OCI-LY3 (cell line): ENCODE data around the gene CAPZB.

ENCODE experiments used
- H2AFZ ChIP-seq: fragments of 200-600, 300-600 bp; shearing (Covaris generic); 2 replicates; pipeline ENCODE4 v1.6.0; 2014; ENCODE audit warnings: antibody characterized with exemption, low read depth, low read length
- H3K27ac ChIP-seq: fragments of 200-600, 300-600 bp; sonication (generic); 2 replicates; pipeline ENCODE4 v1.5.1; 2014; ENCODE audit warnings: mild to moderate bottlenecking, low read length, moderate library complexity, mixed read lengths
- H3K27me3 ChIP-seq: fragments of 200-600, 300-600 bp; sonication (generic); 2 replicates; pipeline ENCODE4 v1.6.1; 2014; ENCODE audit warnings: low read depth, low read length, mixed read lengths
- H3K36me3 ChIP-seq: fragments of 200-600, 300-600 bp; sonication (generic); replicated peaks from 2 replicates; pipeline ENCODE3; 2014; ENCODE audit warnings: low read depth, low read length, mixed read lengths
- H3K4me1 ChIP-seq: fragments of 300-600, 200-600 bp; sonication (generic); 2 replicates; pipeline ENCODE4 v1.6.1; 2014; ENCODE audit warnings: low read length, mixed read lengths
- H3K4me2 ChIP-seq: fragments of 200-600, 300-600 bp; sonication (generic); 2 replicates; pipeline ENCODE4 v1.6.1; 2014; ENCODE audit warnings: low read length, mixed read lengths
- H3K4me3 ChIP-seq: fragments of 300-600, 200-600 bp; sonication (generic); 2 replicates; pipeline ENCODE4 v1.5.1; 2014; ENCODE audit warnings: antibody characterized with exemption, mild to moderate bottlenecking, low read length, moderate library complexity
- H3K79me2 ChIP-seq: fragments of 300-600, 200-600 bp; shearing (Covaris generic); 2 replicates; pipeline ENCODE4 v1.6.1; 2014; ENCODE audit warnings: mild to moderate bottlenecking, low read length, mixed read lengths
- H3K9ac ChIP-seq: fragments of 300-600, 200-600 bp; shearing (Covaris generic); 2 replicates; pipeline ENCODE4 v1.6.0; 2014; ENCODE audit warnings: mild to moderate bottlenecking, low read length, moderate library complexity
- H3K9me3 ChIP-seq: fragments of 200-600, 300-600 bp; shearing (Covaris generic); 2 replicates; pipeline ENCODE4 v1.6.1; 2014; ENCODE audit warnings: low read length, mixed read lengths; ENCODE audit not compliant: insufficient read depth
- H4K20me1 ChIP-seq: fragments of 200-600, 300-600 bp; sonication (generic); 2 replicates; pipeline ENCODE4 v1.6.1; 2016; ENCODE audit warnings: low read length, mixed read lengths; ENCODE audit not compliant: insufficient read depth
- CTCF ChIP-seq: fragments of 200-600, 300-600 bp; sonication (generic); IDR thresholded peaks from 2 replicates; pipeline ENCODE4 v1.5.1; 2014; ENCODE audit warnings: antibody characterized with exemption, low read length, low read depth
- EZH2phosphoT487 ChIP-seq: fragments of 200-600 bp; shearing (Covaris generic); IDR thresholded peaks from 2 replicates; pipeline ENCODE4 v1.6.1; 2018; ENCODE audit warnings: antibody characterized with exemption, mixed run types, low read depth

CAPZB gene

GRCh38 chr1:19390166-19390850 is 95.0 kb downstream of the CAPZB start:
- Histone ChIP-seq H3K27me3 (no peaks in the 10 kb centered on the region), H3K36me3 (no peaks in the 10 kb centered on the region), H3K9ac (no peak overlapping the region), H3K4me3 (no peak overlapping the region), H4K20me1 (peaks cover 6% of the 10 kb centered on the region; the same call in 1 of the 2 replicates), H3K4me2 (peak overlapping the region; percentile 64; the same call in 1 of the 2 replicates), H3K4me1 (peaks cover 24% of the 10 kb centered on the region), H2AFZ (no peak overlapping the region), H3K9me3 (no peaks in the 10 kb centered on the region), H3K27ac (no peak overlapping the region), H3K79me2 (peaks cover 12% of the 10 kb centered on the region)
- TF ChIP-seq EZH2phosphoT487 = no peak

GRCh38 chr1:19388980-19389379 is 96.4 kb downstream of the CAPZB start:
- peaks cover 12% of the 10 kb centered on the region for H3K79me2 ChIP-seq
- no peak overlapping the region for H2AFZ ChIP-seq
- no peaks in the 10 kb centered on the region for H3K27me3 ChIP-seq
- H3K4me2 ChIP-seq = no peak overlapping the region
- peaks cover 2% of the 10 kb centered on the region for H3K36me3 ChIP-seq
- no peak overlapping the region for H3K27ac ChIP-seq
- TF ChIP-seq EZH2phosphoT487 = no peak
- no peak for TF ChIP-seq CTCF
- no peaks in the 10 kb centered on the region for H3K9me3 ChIP-seq
- H3K4me1 ChIP-seq = peaks cover 24% of the 10 kb centered on the region
- H3K9ac ChIP-seq = no peak overlapping the region
- no peak overlapping the region for H3K4me3 ChIP-seq
- peaks cover 6% of the 10 kb centered on the region; the same call in 1 of the 2 replicates for H4K20me1 ChIP-seq

GRCh38 chr1:19387045-19387467 is 98.3 kb downstream of the CAPZB start:
- Histone ChIP-seq H3K4me1 (peaks cover 12% of the 10 kb centered on the region), H4K20me1 (peaks cover 6% of the 10 kb centered on the region; the same call in 1 of the 2 replicates), H3K79me2 (peaks cover 12% of the 10 kb centered on the region), H3K27ac (no peak overlapping the region), H3K27me3 (no peaks in the 10 kb centered on the region), H3K9ac (no peak overlapping the region), H3K4me2 (no peak overlapping the region), H3K36me3 (peaks cover 2% of the 10 kb centered on the region), H2AFZ (no peak overlapping the region), H3K4me3 (no peak overlapping the region), H3K9me3 (no peaks in the 10 kb centered on the region)
- TF ChIP-seq CTCF = no peak
- TF ChIP-seq EZH2phosphoT487 = no peak

GRCh38 chr1:19385869-19386591 is 99.3 kb downstream of the CAPZB start:
- no peak for TF ChIP-seq EZH2phosphoT487
- TF ChIP-seq CTCF = no peak
- Histone ChIP-seq H3K4me3 (no peak overlapping the region), H3K4me1 (peaks cover 5% of the 10 kb centered on the region), H3K36me3 (peaks cover 2% of the 10 kb centered on the region), H3K4me2 (no peak overlapping the region), H3K27me3 (no peaks in the 10 kb centered on the region), H3K9me3 (no peaks in the 10 kb centered on the region), H4K20me1 (0 out of 2 replicates have a peak, but pooled peaks cover 3% of the 10 kb centered on the region), H2AFZ (no peak overlapping the region), H3K9ac (no peak overlapping the region), H3K79me2 (peaks cover 12% of the 10 kb centered on the region), H3K27ac (no peak overlapping the region)
